Caco-2 (cell line): ENCODE measurements around the gene SFTPB. TPM values are rescaled to one million over a fixed set of nuclear protein-coding genes. Genes with fewer than 3 reads are reported as not detected.

ENCODE experiments used
- BruUV-seq: library from RNA; stranded (reverse); fragments of 400-500 nt; replicated peaks from 2 replicates; lab custom pipeline; 2021; lab: Mats Ljungman, UMichigan
- CTCF ChIA-PET: fragments of 300-600 bp; sonication (Branson Sonifier 250); formaldehyde crosslinking; loops from one replicate; lab custom pipeline; 2022; ENCODE audit warnings: antibody characterized with exemption; lab: Charles Lee
- POLR2A ChIA-PET: fragments of 300-600 bp; sonication (Branson Sonifier 250); formaldehyde crosslinking; loops from one replicate; lab custom pipeline; 2022; ENCODE audit warnings: antibody characterized with exemption; lab: Charles Lee
- DNase-seq, 2 experiments: peaks; one replicate each; pipeline versions ENCODE4 v3.0.0 to v3.0.0-alpha.2; 2020 to 2022
- H3K27me3 ChIP-seq: replicated peaks from 2 replicates; pipeline ENCODE4 v1.6.0; 2011; ENCODE audit warnings: low read length; ENCODE audit not compliant: control insufficient read depth, insufficient read depth
- H3K36me3 ChIP-seq: 2 replicates; pipeline ENCODE4 v1.5.1; 2011; ENCODE audit warnings: low read length; ENCODE audit not compliant: control insufficient read depth, insufficient read depth
- H3K4me1 ChIP-seq: fragments of 250-450 bp; sonication (Bioruptor Pico); 2 replicates; pipeline ENCODE4 v1.5.1; 2020; ENCODE audit warnings: mild to moderate bottlenecking
- H3K4me3 ChIP-seq: 2 replicates; pipeline ENCODE4 v1.5.1; 2011; ENCODE audit warnings: low read depth, mild to moderate bottlenecking, control low read depth, low read length
- H3K9me3 ChIP-seq: fragments of 250-450 bp; sonication (Bioruptor Pico); 2 replicates; pipeline ENCODE4 v1.5.1; 2020; ENCODE audit warnings: mild to moderate bottlenecking, moderate library complexity
- H3K27ac Mint-ChIP-seq: one replicate; pipeline ENCODE4 v1.8.0; 2022; ENCODE audit warnings: mixed read lengths; ENCODE audit not compliant: unreplicated experiment
- H3K27me3 Mint-ChIP-seq: one replicate; pipeline ENCODE4 v1.8.0; 2022; ENCODE audit warnings: mixed read lengths; ENCODE audit not compliant: insufficient read depth, unreplicated experiment
- H3K36me3 Mint-ChIP-seq: one replicate; pipeline ENCODE4 v1.8.0; 2022; ENCODE audit warnings: mild to moderate bottlenecking, mixed read lengths; ENCODE audit not compliant: insufficient read depth, unreplicated experiment
- H3K4me1 Mint-ChIP-seq: one replicate; pipeline ENCODE4 v1.8.0; 2022; ENCODE audit warnings: low read depth, mixed read lengths; ENCODE audit not compliant: unreplicated experiment
- H3K4me3 Mint-ChIP-seq: one replicate; pipeline ENCODE4 v1.8.0; 2022; ENCODE audit warnings: mild to moderate bottlenecking, moderate library complexity, mixed read lengths; ENCODE audit not compliant: unreplicated experiment
- H3K9me3 Mint-ChIP-seq: one replicate; pipeline ENCODE4 v1.8.0; 2022; ENCODE audit warnings: mixed read lengths; ENCODE audit not compliant: unreplicated experiment
- CTCF ChIP-seq, 2 experiments: fragments of 200-600 bp in 1 of 2; IDR thresholded peaks; 1 replicate in 1 of 2; 2 replicates in 1 of 2; pipeline versions ENCODE4 v1.5.1 to v1.8.0; 2011 to 2022; ENCODE audit warnings: antibody characterized with exemption in 1 of 2, control low read depth in 1 of 2, inconsistent platforms in 1 of 2, low read depth in 1 of 2, low read length in 1 of 2, mild to moderate bottlenecking in 1 of 2, moderate library complexity in 1 of 2; ENCODE audit not compliant: insufficient read depth in 1 of 2, severe bottlenecking in 1 of 2, unreplicated experiment in 1 of 2
- intact Hi-C: fragments of 100-400 bp; cut with micrococcal nuclease; formaldehyde crosslinking; loops from one replicate; pipeline ENCODE4 v1.10.0; 2022; ENCODE audit not compliant: unreplicated experiment
- total RNA-seq: library from RNA; stranded (reverse); gene quantifications from 2 replicates; pipeline ENCODE4 v1.2.3, GENCODE V29; 2022

Gene SFTPB
- total RNA-seq, 1 experiment from 2014 or later: not detected

- intact Hi-C loops: loop anchor here (5.0 kb wide), 1 partner anchor 61 kb away; no protein-coding TSS in a partner anchor
- no TSS peak for BruUV-seq
- Histone ChIP-seq H3K36me3 (peaks cover 4% of the 10 kb centered on the region), H3K4me3 (no peak overlapping the region), H3K4me1 (0 out of 2 replicates have a peak, but pooled peaks cover 5% of the 10 kb centered on the region), H3K9me3 (no peaks in the 10 kb centered on the region), H3K27me3 (no peaks in the 10 kb centered on the region)
- H3K4me3 Mint-ChIP-seq: no peak overlapping the region
- ChIA-PET POLR2A (no interaction called here), CTCF (no interaction called here)
- H3K9me3 Mint-ChIP-seq: no peaks in the 10 kb centered on the region
- no peaks in the 10 kb centered on the region for H3K27me3 Mint-ChIP-seq
- DNase-seq: no peak
- H3K4me1 Mint-ChIP-seq: peaks cover 12% of the 10 kb centered on the region
- H3K27ac Mint-ChIP-seq: no peak overlapping the region
- peaks cover 99% of the 10 kb centered on the region for H3K36me3 Mint-ChIP-seq
- no peak for TF ChIP-seq CTCF (IDR thresholded peaks at IDR 0.05; ENCODE audit: insufficient read depth in 1 of 2, low read depth in 1 of 2, low read length in 1 of 2, severe bottlenecking in 1 of 2, unreplicated experiment in 1 of 2)
These were observed 21.8 kb downstream of the SFTPB start for GRCh38 chr2:85646166-85646565.

- ChIA-PET CTCF (no interaction called here), POLR2A (no interaction called here)
- intact Hi-C loops: loop anchor here (5.0 kb wide), 1 partner anchor 62 kb away; no protein-coding TSS in a partner anchor
- 0 out of 2 replicates have a peak, but pooled peaks cover 5% of the 10 kb centered on the region for H3K4me1 ChIP-seq
- Mint-ChIP-seq H3K4me3 (no peak overlapping the region), H3K9me3 (no peaks in the 10 kb centered on the region), H3K27ac (no peak overlapping the region), H3K27me3 (no peaks in the 10 kb centered on the region), H3K36me3 (peaks cover 100% of the 10 kb centered on the region), H3K4me1 (peaks cover 11% of the 10 kb centered on the region)
- TF ChIP-seq CTCF (IDR thresholded peaks at IDR 0.05; ENCODE audit: insufficient read depth in 1 of 2, low read depth in 1 of 2, low read length in 1 of 2, severe bottlenecking in 1 of 2, unreplicated experiment in 1 of 2): no peak
- BruUV-seq: no TSS peak
- no peak for DNase-seq
- H3K27me3 ChIP-seq: no peaks in the 10 kb centered on the region
- H3K9me3 ChIP-seq: no peaks in the 10 kb centered on the region
- peaks cover 6% of the 10 kb centered on the region for H3K36me3 ChIP-seq
- H3K4me3 ChIP-seq: no peak overlapping the region
These were observed 23.1 kb downstream of the SFTPB start for GRCh38 chr2:85644909-85645308.

GRCh38 chr2:85642725-85643124, 25.3 kb downstream of the SFTPB start:
- H3K9me3 Mint-ChIP-seq: no peaks in the 10 kb centered on the region
- no peaks in the 10 kb centered on the region for H3K27me3 Mint-ChIP-seq
- TF ChIP-seq CTCF (IDR thresholded peaks at IDR 0.05; ENCODE audit: insufficient read depth in 1 of 2, low read depth in 1 of 2, low read length in 1 of 2, severe bottlenecking in 1 of 2, unreplicated experiment in 1 of 2): no peak
- Histone ChIP-seq H3K9me3 (no peaks in the 10 kb centered on the region), H3K4me1 (no peaks in the 10 kb centered on the region), H3K4me3 (no peak overlapping the region), H3K27me3 (no peaks in the 10 kb centered on the region), H3K36me3 (peaks cover 5% of the 10 kb centered on the region)
- H3K4me3 Mint-ChIP-seq: no peak overlapping the region
- intact Hi-C loops: no loop called here
- no peaks in the 10 kb centered on the region for H3K4me1 Mint-ChIP-seq
- peaks cover 100% of the 10 kb centered on the region for H3K36me3 Mint-ChIP-seq
- no TSS peak for BruUV-seq
- H3K27ac Mint-ChIP-seq: no peak overlapping the region
- POLR2A ChIA-PET: no interaction called here
- DNase-seq: no peak
- CTCF ChIA-PET: no interaction called here
